Measurements from ENCODE around the gene COL20A1. TPM values are rescaled to one million over a fixed set of nuclear protein-coding genes. Genes with fewer than 3 reads are reported as not detected.

Gene COL20A1
- total and polyA plus RNA-seq, 7 donors = 0.07 TPM; not detected in 6

- no peak overlapping the region for H3K27ac ChIP-seq
- H3K36me3 ChIP-seq = no peaks in the 10 kb centered on the region
- WGBS, 2 donors = 50 to 75% methylated on average over 20 of the region's 20 CpGs
- no peaks in the 10 kb centered on the region for H3K4me1 ChIP-seq
- H3K4me3 ChIP-seq = no peak overlapping the region
- intact Hi-C loops (cut with DNase I) = loop anchor here (5.0 kb wide), 1 partner anchor 72 kb away; no protein-coding TSS in a partner anchor
- no peaks in the 10 kb centered on the region for H3K9me3 ChIP-seq
- TF ChIP-seq CTCF (IDR thresholded peaks at IDR 0.05) = no peak
- no peak for TF ChIP-seq POLR2A (IDR thresholded peaks at IDR 0.05)
- TF ChIP-seq EP300 (IDR thresholded peaks at IDR 0.05) = no peak
- TF ChIP-seq POLR2AphosphoS5 (IDR thresholded peaks at IDR 0.05) = no peak
- no peak for DNase-seq
- peaks cover 11 to 47% (median 41%) of the 10 kb centered on the region in 3 donors for H3K27me3 ChIP-seq
These were observed 17.4 kb downstream of the COL20A1 start for GRCh38 chr20:63310265-63310991.

- 79 to 91% methylated on average over 29 of the region's 29 CpGs for WGBS, 2 donors
- intact Hi-C loops (cut with DNase I) = loop anchor here (5.0 kb wide), 1 partner anchor 71 kb away; no protein-coding TSS in a partner anchor
- no peaks in the 10 kb centered on the region for H3K4me1 ChIP-seq
- no peak overlapping the region for H3K4me3 ChIP-seq
- H3K9me3 ChIP-seq = no peaks in the 10 kb centered on the region
- TF ChIP-seq POLR2AphosphoS5 (IDR thresholded peaks at IDR 0.05) (no peak), POLR2A (IDR thresholded peaks at IDR 0.05) (no peak), CTCF (IDR thresholded peaks at IDR 0.05) (no peak), EP300 (IDR thresholded peaks at IDR 0.05) (no peak)
- no peaks in the 10 kb centered on the region for H3K36me3 ChIP-seq
- no peak overlapping the region for H3K27ac ChIP-seq
- DNase-seq = no peak
- peaks cover 7 to 38% (median 32%) of the 10 kb centered on the region in 3 donors for H3K27me3 ChIP-seq
These were observed 18.3 kb downstream of the COL20A1 start for GRCh38 chr20:63311186-63311832.

GRCh38 chr20:63311833-63312243, 18.9 kb downstream of the COL20A1 start:
- Histone ChIP-seq H3K9me3 (no peaks in the 10 kb centered on the region), H3K27ac (no peak overlapping the region), H3K4me3 (no peak overlapping the region), H3K4me1 (no peaks in the 10 kb centered on the region), H3K36me3 (no peaks in the 10 kb centered on the region), H3K27me3 (peaks cover 3 to 33% (median 26%) of the 10 kb centered on the region in 3 donors)
- intact Hi-C loops (cut with DNase I) = loop anchor here (5.0 kb wide), 1 partner anchor 70 kb away; no protein-coding TSS in a partner anchor
- WGBS, 2 donors = 60 to 73% methylated on average over 18 of the region's 18 CpGs
- TF ChIP-seq EP300 (IDR thresholded peaks at IDR 0.05) (no peak), CTCF (IDR thresholded peaks at IDR 0.05) (no peak), POLR2A (IDR thresholded peaks at IDR 0.05) (no peak), POLR2AphosphoS5 (IDR thresholded peaks at IDR 0.05) (no peak)
- no peak for DNase-seq

- Histone ChIP-seq H3K36me3 (no peaks in the 10 kb centered on the region), H3K9me3 (no peaks in the 10 kb centered on the region), H3K27me3 (peaks cover 0 to 28% (median 22%) of the 10 kb centered on the region in 3 donors), H3K27ac (no peak overlapping the region), H3K4me1 (no peaks in the 10 kb centered on the region), H3K4me3 (no peak overlapping the region)
- 57 to 58% methylated on average over 9 of the region's 9 CpGs for WGBS, 2 donors
- TF ChIP-seq POLR2AphosphoS5 (IDR thresholded peaks at IDR 0.05) (no peak), CTCF (IDR thresholded peaks at IDR 0.05) (no peak), POLR2A (IDR thresholded peaks at IDR 0.05) (no peak), EP300 (IDR thresholded peaks at IDR 0.05) (no peak)
- no peak for DNase-seq
- intact Hi-C loops (cut with DNase I) = loop anchor here (5.0 kb wide), 1 partner anchor 70 kb away; no protein-coding TSS in a partner anchor
These were observed 19.3 kb downstream of the COL20A1 start for GRCh38 chr20:63312273-63312672.

All from sigmoid colon (tissue), 7 donors.